ENCODE results near the gene ITGB1BP1.
A peak's percentile ranks its signal among the peaks of the same experiment; 100 is the strongest.

Gene ITGB1BP1

DNA sequence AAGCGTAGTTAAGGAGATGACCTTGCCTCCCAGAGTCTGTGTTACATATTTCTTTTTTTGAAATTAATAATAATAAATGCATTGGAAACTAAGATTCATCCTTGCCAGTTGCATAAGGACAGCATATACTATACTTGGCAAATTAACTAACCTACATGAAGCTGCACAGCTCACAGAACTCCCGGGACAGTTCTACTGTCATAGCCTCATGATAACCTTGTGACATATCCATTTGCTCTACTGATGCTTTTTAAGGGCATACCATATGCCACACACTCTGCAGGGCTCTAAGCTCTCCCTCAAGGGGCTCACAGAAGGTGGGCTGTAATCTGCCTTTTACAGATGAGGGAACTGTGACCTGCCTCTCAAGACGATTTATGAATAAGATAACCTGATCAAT lies 3.8 kb downstream of the ITGB1BP1 start:
- Histone ChIP-seq H3F3A (ENCODE audit: insufficient read depth, low read length) (peaks cover 16% of the 10 kb centered on the region), H3K4me1 (ENCODE audit: low read length) (peaks cover 28% of the 10 kb centered on the region), H3K4me3 (ENCODE audit: low read length) (no peak overlapping the region), H3K27ac (ENCODE audit: low read length) (peak overlapping the region; percentile 24; the same call in 1 of the 2 replicates), H3K9me3 (replicated peaks; ENCODE audit: insufficient read depth, low read length) (no peaks in the 10 kb centered on the region), H3K79me2 (ENCODE audit: low read length) (peaks cover 75% of the 10 kb centered on the region), H3K9ac (ENCODE audit: low read length) (peak overlapping the region; percentile 13; the same call in 1 of the 2 replicates), H4K20me1 (ENCODE audit: insufficient read depth, low read length) (no peaks in the 10 kb centered on the region), H3K27me3 (replicated peaks; ENCODE audit: insufficient read depth, low read length) (no peaks in the 10 kb centered on the region), H2AFZ (ENCODE audit: low read length) (no peak overlapping the region), H3K4me2 (ENCODE audit: low read depth, low read length) (peak overlapping the region; percentile 11), H3K9me2 (replicated peaks; ENCODE audit: insufficient read depth, low read length) (no peaks in the 10 kb centered on the region), H3K36me3 (replicated peaks; ENCODE audit: insufficient read depth, low read length) (no peaks in the 10 kb centered on the region; the same call in 1 of the 2 replicates)
- no peak for DNase-seq
- TF ChIP-seq EZH2 (optimal IDR thresholded peaks at IDR 0.05; ENCODE audit: low read depth, low read length) (no peak), EZH2phosphoT487 (IDR thresholded peaks at IDR 0.05; ENCODE audit: low read length) (no peak)
- TF ChIP-seq, protein P1, sequence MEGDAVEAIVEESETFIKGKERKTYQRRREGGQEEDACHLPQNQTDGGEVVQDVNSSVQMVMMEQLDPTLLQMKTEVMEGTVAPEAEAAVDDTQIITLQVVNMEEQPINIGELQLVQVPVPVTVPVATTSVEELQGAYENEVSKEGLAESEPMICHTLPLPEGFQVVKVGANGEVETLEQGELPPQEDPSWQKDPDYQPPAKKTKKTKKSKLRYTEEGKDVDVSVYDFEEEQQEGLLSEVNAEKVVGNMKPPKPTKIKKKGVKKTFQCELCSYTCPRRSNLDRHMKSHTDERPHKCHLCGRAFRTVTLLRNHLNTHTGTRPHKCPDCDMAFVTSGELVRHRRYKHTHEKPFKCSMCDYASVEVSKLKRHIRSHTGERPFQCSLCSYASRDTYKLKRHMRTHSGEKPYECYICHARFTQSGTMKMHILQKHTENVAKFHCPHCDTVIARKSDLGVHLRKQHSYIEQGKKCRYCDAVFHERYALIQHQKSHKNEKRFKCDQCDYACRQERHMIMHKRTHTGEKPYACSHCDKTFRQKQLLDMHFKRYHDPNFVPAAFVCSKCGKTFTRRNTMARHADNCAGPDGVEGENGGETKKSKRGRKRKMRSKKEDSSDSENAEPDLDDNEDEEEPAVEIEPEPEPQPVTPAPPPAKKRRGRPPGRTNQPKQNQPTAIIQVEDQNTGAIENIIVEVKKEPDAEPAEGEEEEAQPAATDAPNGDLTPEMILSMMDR (IDR thresholded peaks at IDR 0.05; ENCODE audit: low read length), result no peak

- Histone ChIP-seq H3K36me3 (replicated peaks; ENCODE audit: insufficient read depth, low read length) (no peaks in the 10 kb centered on the region; the same call in 1 of the 2 replicates), H3K9ac (ENCODE audit: low read length) (no peak overlapping the region), H3K9me2 (replicated peaks; ENCODE audit: insufficient read depth, low read length) (no peaks in the 10 kb centered on the region), H3K4me2 (ENCODE audit: low read depth, low read length) (peak overlapping the region; percentile 11; the same call in 1 of the 2 replicates), H3K27me3 (replicated peaks; ENCODE audit: insufficient read depth, low read length) (no peaks in the 10 kb centered on the region), H3K4me1 (ENCODE audit: low read length) (peaks cover 24% of the 10 kb centered on the region), H3K27ac (ENCODE audit: low read length) (no peak overlapping the region), H3K4me3 (ENCODE audit: low read length) (no peak overlapping the region), H3K9me3 (replicated peaks; ENCODE audit: insufficient read depth, low read length) (no peaks in the 10 kb centered on the region), H4K20me1 (ENCODE audit: insufficient read depth, low read length) (no peaks in the 10 kb centered on the region), H3K79me2 (ENCODE audit: low read length) (peaks cover 75% of the 10 kb centered on the region), H3F3A (ENCODE audit: insufficient read depth, low read length) (peaks cover 13% of the 10 kb centered on the region), H2AFZ (ENCODE audit: low read length) (no peak overlapping the region)
- no peak for TF ChIP-seq EZH2 (optimal IDR thresholded peaks at IDR 0.05; ENCODE audit: low read depth, low read length)
- TF ChIP-seq, protein P1 (IDR thresholded peaks at IDR 0.05; ENCODE audit: low read length), result no peak
- no peak for TF ChIP-seq EZH2phosphoT487 (IDR thresholded peaks at IDR 0.05; ENCODE audit: low read length)
- DNase-seq, result no peak
Observed at GRCh38 chr2:9418746-9419145, 4.6 kb downstream of the ITGB1BP1 start.

GRCh38 chr2:9417725-9418124 lies 5.6 kb downstream of the ITGB1BP1 start:
- TF ChIP-seq EZH2 (optimal IDR thresholded peaks at IDR 0.05; ENCODE audit: low read depth, low read length) (no peak), EZH2phosphoT487 (IDR thresholded peaks at IDR 0.05; ENCODE audit: low read length) (no peak)
- TF ChIP-seq, protein P1 (IDR thresholded peaks at IDR 0.05; ENCODE audit: low read length), result no peak
- H3K79me2 ChIP-seq (ENCODE audit: low read length), result peaks cover 73% of the 10 kb centered on the region

More at GRCh38 chr2:9417725-9418124, 5.6 kb downstream of the ITGB1BP1 start:
- no peak overlapping the region for H3K9ac ChIP-seq (ENCODE audit: low read length)
- H4K20me1 ChIP-seq (ENCODE audit: insufficient read depth, low read length), result no peaks in the 10 kb centered on the region
- H3K9me2 ChIP-seq (replicated peaks; ENCODE audit: insufficient read depth, low read length), result no peaks in the 10 kb centered on the region
- no peaks in the 10 kb centered on the region for H3K9me3 ChIP-seq (replicated peaks; ENCODE audit: insufficient read depth, low read length)
- no peaks in the 10 kb centered on the region for H3K27me3 ChIP-seq (replicated peaks; ENCODE audit: insufficient read depth, low read length)
- no peak for DNase-seq
- H3F3A ChIP-seq (ENCODE audit: insufficient read depth, low read length), result peaks cover 10% of the 10 kb centered on the region; the same call in 1 of the 2 replicates
- no peaks in the 10 kb centered on the region; the same call in 1 of the 2 replicates for H3K36me3 ChIP-seq (replicated peaks; ENCODE audit: insufficient read depth, low read length)
- H3K4me2 ChIP-seq (ENCODE audit: low read depth, low read length), result no peak overlapping the region
- peaks cover 24% of the 10 kb centered on the region for H3K4me1 ChIP-seq (ENCODE audit: low read length)
- no peak overlapping the region for H2AFZ ChIP-seq (ENCODE audit: low read length)
- no peak overlapping the region for H3K27ac ChIP-seq (ENCODE audit: low read length)
- no peak overlapping the region for H3K4me3 ChIP-seq (ENCODE audit: low read length)

Data from MM.1S (cell line).